Measurements from ENCODE around the gene ARF3. TPM values are rescaled to one million over a fixed set of nuclear protein-coding genes. Genes with fewer than 3 reads are reported as not detected.
A peak's percentile ranks its signal among the peaks of the same experiment; 100 is the strongest.

The ARF3 gene
- total RNA-seq, 1 donor from 2014 or later = 47.4 TPM

DNA sequence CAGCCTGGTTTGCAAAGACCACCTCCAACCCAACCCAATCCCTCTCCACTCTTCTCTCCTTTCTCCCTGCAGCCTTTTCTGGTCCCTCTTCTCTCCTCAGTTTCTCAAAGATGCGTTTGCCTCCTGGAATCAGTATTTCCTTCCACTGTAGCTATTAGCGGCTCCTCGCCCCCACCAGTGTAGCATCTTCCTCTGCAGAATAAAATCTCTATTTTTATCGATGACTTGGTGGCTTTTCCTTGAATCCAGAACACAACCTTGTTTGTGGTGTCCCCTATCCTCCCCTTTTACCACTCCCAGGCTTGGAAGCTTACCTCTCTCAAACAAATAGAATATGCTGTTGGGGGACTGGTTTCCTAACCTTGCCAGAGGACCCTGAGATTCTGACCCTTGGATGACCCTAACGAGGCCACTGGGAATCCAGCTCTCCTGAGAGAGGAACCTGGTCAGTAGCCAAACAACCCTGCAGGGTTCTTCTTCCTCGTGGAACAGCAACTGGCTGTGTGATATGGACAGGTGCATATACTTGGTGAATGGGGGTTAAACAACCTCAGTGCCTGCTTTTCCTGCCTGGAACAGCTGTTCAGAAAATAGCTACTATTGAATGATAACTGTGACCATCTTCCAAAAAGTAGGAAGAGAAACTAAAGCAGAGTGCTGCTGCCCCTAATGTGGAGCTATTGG lies 25.3 kb upstream of the ARF3 start:
- ATAC-seq (no peak), DNase-seq (ENCODE audit: low spot score) (no peak)

DNA sequence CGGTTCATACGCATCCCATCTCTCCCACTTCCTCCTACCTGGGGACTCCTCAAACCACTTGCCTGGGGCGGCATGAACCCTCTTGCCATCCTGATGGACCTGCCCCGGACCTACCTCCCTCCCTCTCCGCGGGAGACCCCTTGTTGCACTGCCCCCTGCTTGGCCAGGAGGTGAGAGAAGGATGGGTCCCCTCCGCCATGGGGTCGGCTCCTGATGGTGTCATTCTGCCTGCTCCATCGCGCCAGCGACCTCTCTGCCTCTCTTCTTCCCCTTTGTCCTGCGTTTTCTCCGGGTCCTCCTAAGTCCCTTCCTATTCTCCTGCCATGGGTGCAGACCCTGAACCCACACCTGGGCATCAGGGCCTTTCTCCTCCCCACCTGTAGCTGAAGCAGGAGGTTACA lies 24.5 kb upstream of the ARF3 start:
- no peak for ATAC-seq
- no peak for DNase-seq (ENCODE audit: low spot score)

DNA sequence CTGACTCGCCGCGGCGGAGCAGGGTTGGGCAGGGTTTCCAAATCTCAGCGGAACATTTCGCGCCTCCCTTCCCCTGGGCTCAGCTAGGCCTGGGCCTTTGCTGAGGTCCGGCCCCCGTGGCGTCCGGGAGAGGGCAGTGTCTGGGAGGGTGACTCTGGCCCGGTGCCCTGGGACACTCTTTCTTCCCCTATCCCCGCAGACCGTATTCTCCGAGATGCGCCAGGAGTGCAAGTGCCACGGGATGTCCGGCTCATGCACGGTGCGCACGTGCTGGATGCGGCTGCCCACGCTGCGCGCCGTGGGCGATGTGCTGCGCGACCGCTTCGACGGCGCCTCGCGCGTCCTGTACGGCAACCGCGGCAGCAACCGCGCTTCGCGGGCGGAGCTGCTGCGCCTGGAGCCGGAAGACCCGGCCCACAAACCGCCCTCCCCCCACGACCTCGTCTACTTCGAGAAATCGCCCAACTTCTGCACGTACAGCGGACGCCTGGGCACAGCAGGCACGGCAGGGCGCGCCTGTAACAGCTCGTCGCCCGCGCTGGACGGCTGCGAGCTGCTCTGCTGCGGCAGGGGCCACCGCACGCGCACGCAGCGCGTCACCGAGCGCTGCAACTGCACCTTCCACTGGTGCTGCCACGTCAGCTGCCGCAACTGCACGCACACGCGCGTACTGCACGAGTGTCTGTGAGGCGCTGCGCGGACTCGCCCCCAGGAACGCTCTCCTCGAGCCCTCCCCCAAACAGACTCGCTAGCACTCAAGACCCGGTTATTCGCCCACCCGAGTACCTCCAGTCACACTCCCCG lies 23.9 kb upstream of the ARF3 start:
- DNase-seq (ENCODE audit: low spot score) = no peak
- peak; percentile 46 for ATAC-seq

DNA sequence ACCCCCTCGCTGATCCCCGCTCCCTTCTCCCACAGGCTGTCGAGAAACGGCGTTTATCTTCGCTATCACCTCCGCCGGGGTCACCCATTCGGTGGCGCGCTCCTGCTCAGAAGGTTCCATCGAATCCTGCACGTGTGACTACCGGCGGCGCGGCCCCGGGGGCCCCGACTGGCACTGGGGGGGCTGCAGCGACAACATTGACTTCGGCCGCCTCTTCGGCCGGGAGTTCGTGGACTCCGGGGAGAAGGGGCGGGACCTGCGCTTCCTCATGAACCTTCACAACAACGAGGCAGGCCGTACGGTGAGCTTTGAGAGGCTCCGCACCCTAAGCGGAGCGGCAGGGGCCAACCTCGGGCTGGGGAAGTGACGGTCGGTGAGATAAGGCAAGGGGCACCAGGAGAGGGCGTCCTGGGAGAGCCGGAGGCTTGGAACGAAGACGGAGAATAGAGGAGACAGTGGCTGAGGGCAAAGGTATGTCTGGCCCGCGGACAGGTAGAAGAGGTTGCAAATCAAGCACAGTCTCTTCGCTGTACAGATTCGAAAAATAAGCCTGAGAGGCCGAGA lies 23.2 kb upstream of the ARF3 start:
- ATAC-seq = peak; percentile 61

DNA sequence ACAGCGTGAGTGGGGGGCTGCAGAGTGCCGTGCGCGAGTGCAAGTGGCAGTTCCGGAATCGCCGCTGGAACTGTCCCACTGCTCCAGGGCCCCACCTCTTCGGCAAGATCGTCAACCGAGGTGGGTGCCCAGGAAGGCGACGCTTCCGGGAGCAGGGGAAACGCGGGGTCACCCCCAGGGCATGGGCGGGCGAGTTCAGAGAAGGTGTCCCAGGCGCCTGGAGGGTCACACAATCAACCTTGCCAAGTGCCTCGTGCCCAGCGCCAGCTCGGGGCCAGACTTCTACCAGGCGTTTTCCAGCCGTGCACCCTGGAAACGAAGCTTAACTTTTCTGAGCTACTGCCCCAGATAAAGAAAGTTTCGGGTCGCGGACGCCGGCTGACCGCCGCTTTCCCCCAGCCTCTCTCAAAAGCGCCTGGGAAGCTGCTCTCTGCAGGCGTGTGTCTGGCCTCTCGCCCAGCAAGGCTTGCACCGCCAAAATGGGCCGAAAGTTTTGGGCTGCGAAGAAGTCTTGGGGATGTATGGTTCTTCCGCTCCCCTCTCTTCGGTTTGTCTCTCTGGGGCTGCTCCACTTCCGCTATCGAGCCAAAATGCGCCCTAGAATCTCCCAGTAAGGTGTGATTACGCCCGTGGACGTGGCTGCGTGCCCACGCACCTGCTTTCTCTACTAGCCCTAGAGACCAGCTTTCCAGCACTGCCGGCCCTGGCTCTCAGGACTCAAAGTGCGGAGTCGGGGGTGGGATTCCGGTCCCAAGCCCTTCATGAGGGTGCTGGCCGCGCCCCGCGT lies 22.5 kb upstream of the ARF3 start:
- DNase-seq (ENCODE audit: low spot score) (no peak), ATAC-seq (peak; percentile 42)

More for the DNA sequence above, 23.2 kb upstream of the ARF3 start:
- no peak for DNase-seq (ENCODE audit: low spot score)

DNA sequence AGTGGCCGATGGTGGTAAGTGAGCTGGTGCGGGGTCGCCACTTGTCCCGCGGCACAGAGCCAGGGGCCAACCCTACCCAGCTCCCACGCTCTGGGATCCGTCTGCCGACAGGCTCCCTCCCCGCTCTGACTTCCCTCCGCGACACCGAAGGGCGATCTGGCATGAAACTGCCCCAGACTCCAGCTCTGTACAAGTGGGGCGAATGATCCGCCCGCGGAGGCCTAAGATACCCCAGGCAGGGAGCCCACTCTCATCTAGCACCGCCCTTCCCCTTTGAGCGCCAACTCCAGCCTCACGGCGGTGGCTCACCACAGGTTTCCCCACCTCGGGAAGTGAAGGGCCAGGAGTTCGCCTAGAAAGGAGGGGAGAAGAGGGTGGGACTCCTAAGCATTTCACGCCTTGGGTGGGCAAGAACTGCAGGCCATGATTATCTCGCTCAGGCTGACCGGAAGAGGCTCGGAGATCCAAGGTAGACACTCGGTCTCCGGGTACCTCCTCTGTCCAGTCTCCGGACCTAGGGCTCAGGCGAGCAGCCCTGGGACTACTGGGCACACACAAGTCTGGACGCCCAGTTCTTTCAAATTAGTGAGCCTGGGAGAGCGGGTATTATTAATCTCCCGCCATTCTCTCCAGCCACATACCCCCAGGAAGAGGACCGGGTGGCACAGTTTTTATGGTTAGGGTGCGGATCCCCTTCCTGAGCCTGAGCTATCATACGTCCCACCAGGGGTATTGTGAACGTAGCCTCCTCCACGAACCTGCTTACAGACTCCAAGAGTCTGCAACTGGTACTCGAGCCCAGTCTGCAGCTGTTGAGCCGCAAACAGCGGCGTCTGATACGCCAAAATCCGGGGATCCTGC lies 21.7 kb upstream of the ARF3 start:
- ATAC-seq (peak; percentile 25), DNase-seq (ENCODE audit: low spot score) (no peak)

DNA sequence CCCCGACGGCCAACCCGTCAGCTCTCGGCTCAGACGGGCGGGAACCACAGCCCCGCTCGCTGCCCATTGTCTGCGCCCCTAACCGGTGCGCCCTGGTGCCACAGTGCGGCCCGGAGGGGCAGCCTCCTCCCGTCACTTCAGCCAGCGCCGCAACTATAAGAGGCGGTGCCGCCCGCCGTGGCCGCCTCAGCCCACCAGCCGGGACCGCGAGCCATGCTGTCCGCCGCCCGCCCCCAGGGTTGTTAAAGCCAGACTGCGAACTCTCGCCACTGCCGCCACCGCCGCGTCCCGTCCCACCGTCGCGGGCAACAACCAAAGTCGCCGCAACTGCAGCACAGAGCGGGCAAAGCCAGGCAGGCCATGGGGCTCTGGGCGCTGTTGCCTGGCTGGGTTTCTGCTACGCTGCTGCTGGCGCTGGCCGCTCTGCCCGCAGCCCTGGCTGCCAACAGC lies 21.0 kb upstream of the ARF3 start, which contains the start of gene WNT1:
WNT1 (plus strand) TSS at position 32 of the 450 bp plus-strand sequence; CDS start at position 361, 329 bp downstream.
- DNase-seq (ENCODE audit: low spot score) = no peak
- peak; percentile 58 for ATAC-seq

DNA sequence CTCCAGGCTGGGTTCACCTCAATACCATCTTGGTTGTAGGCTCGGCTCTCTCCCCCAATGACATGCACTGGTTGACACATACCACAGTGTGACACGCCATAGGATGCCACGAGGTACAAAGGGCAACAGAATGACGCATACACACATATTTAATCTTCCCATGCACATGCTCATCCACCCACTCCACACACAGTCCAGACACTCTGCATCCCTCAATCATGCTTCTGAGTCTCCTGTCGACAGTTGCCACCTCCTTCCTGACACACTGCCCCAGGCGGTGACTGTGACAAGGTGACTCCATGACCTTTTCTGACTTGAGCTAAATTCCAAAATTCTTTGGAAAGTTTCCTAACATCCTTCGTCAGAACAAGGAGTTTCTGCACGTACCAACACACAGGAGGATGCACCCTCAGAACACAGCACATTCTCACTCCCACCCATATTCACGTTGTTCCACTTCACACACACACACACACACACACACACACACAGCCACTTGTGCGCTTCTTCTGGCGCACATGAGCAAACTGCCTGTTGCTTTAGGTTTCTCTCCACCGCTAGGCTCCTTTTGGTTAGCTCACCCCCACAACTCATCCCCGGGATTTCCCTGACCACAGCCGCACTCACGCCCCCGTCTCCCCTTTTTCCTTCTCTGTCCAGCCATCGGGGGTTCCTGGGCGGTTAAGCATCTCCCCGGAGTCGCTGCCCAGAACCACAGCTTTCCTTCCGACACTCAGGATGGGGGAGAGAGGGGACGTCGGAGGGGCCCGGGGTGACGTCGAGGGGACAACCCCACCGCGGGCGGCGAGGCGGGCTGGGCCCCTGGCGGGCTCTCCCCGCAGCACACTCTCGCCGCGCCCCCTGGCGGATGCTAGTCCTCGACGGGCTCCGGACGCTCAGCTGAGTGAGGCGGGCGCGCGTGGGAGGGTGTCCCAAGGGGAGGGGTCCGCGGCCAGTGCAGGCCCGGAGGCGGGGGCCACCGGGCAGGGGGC lies 20.3 kb upstream of the ARF3 start:
- ATAC-seq = peak; percentile 55
- DNase-seq (ENCODE audit: low spot score) = no peak

DNA sequence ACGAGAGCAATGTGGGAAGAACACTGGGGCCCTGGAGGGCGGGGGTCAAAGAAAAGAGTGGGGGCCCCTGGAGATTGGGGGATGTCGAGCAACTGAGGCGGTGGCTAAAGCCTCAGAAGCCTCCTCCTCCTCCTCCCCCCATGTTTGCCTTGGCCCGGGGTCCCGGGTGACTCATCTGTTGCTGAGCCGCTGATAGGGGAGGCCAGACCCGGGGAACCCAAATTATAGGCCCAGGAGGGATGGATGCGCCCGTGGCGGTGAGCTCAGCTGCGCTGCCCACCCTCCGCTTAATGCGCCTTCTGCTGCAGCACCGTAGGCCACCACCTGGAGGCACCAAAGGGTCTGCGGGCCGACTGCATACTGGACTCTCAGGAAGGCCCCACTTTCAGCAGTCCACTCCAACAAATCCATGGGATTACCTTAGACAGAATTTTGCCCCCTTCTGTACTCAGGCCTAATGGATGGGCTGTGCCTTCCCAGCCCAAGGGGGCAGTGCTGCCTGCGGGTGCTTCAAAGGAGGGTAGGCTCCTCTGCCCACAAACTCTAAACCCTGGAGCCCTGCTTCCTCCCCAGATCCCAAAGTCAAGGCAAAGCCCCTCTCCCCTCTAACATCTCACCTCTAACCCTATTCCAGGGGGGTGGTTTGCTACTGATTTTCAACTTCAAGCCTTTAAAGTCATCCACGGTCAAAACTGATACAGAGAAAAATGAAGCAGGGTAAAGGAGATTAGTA lies 16.8 kb upstream of the ARF3 start:
- DNase-seq (ENCODE audit: low spot score) (no peak), ATAC-seq (peak; percentile 63)

DNA sequence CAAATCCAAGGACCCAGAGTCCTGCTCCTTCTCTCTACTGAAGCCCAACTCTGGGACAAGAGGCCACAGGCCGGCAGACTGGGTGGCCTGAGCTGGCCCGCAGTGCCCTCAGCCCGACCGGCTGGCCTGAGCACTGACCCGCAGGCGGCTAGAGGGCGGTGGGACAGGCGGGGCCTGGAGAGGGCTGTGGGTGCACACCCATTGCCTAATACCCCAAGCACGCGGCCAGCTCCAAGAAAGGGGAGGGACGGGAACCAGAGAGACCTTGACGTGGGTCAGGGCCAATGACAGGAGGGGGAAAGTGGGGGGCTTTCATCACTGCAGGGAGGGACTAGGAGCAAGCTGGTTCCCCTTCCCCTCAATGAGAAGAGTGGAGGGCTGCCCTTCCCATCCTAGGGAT lies 16.2 kb upstream of the ARF3 start:
- ATAC-seq = peak; percentile 47
- no peak for DNase-seq (ENCODE audit: low spot score)

DNA sequence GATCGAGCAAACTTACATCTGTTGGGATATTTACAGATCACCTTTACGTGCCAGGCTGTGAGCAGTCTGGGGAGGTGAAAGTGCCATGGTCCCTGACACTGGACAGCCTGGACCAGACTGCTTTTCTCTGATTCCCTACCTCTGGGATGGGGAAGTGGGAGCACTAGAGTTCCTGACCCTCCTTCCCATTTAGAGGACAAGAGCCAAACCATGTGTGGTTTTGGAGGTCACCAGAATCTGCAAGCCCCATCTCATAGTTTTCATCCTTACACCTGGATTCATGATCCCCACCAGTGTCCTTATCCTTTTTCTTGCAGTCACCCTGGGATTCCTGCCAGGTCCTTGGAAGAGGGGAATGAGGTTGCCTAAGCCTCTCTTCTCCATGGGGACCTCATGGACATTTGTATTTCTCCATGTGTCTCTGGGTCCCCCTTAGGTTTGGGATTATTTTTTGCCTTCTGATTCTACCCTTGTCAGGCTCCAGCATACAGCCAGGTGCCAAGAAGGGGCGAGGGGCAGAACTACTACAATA lies 15.7 kb upstream of the ARF3 start:
- ATAC-seq = no peak

DNA sequence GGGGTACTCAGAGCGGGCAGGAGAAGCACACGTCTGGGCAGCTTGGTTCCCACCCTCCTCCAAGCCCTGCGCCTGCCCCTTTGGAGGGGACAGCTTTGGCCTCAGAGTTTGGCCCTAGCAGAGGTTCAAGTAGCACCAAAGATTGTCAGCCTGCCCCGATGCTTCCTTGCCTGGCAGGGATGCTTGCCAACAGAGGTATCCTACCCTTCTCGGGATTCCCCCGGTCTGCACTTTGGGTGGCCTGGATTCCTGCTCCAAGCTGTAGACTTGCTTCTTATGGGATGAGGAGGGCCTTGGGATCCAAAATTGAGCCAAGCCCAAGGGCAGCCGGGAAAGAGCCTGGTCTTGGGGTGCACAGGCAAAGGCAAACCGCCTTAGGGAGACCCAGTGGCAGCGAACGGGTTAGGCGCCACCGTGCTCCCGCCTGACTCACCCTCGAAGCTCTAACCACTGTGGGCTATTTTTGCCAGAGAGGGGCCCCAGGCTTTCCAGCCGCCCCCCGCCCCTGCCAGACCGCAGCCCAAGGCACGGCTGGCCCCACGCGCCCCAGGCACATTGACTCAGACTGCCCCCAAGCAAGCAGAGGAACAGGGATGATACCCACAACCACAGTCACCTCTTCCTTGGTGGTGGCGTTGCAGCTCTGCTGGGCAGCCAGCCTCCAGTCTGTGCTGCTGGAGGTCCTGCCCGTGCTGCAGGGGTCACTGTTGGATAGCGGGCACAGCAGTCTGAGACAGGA lies 15.1 kb upstream of the ARF3 start:
- no peak for DNase-seq (ENCODE audit: low spot score)
- ATAC-seq = no peak

More for the DNA sequence above, 15.7 kb upstream of the ARF3 start:
- no peak for DNase-seq (ENCODE audit: low spot score)

DNA sequence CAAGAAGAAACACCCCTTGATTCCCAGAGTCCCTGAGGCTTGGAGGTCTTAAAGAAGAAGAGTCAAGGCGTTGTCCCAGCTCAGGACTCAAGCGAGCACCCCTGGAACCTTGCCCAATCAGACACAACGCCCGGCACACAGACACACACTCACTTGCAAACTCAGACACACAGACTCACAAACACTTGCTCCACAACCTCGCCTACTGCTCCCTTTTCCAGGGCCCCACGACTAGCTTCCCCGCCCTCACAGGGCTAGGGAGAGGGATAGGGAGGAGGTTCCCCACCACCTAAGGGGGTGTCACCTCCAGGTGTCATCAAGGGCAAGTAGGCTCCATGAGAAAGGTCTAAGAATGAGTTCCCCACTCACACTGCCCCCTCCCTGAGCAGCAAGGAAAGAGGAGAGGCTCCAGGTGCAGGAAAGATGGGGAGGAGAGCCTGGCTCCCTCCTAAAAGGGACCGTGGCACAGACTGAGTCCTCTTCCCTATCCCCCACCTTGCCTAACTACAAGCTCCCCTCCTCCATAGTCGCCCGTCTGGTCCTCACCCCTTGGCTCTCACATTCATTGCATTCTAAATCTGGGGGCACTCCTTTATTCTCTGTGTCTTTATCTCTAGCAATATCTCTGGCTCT lies 13.5 kb upstream of the ARF3 start:
- no peak for ATAC-seq
- no peak for DNase-seq (ENCODE audit: low spot score)

DNA sequence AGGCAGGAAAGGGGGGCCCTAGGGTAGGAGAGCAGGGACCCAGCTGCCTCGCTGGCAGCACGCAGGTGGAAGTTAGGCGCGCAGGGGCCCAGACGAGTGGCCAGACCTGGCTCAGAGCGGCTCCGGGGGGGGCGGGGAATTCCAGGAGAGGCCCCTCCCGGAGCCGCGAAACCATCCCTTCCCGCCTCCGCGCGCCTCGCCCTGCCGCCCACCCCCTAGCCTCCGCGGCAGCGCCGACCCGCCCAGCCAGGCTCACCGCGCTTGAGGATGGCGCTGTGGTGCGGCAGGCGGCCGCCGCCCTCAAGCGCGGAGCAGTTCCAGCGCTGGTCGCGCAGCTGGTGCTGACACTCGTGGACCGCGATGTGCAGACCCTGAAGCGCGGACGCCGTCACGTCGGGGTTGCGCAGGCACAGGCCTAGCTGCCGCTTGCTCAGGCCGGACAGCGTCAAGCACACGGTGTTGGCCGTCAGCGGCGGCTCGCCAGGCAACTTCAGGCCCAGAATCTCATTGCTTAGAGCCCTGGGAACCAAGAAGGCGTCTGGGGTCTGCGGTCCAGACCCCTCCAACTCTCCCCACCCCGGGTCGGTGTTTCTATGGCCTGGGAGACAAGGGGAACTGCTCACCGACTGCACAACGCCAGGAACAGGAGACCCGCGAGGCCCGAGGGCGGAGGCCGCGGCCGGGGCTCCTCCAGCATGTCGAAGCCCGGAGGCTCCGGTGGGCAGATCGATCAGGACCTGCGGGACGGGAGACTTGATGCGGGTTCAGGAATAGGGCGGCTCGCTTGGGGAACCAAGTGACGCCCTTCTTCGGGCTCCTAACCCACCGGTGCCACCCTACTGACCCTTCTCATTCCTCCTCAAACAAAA lies 12.8 kb upstream of the ARF3 start:
- DNase-seq (ENCODE audit: low spot score) (no peak), ATAC-seq (no peak)

DNA sequence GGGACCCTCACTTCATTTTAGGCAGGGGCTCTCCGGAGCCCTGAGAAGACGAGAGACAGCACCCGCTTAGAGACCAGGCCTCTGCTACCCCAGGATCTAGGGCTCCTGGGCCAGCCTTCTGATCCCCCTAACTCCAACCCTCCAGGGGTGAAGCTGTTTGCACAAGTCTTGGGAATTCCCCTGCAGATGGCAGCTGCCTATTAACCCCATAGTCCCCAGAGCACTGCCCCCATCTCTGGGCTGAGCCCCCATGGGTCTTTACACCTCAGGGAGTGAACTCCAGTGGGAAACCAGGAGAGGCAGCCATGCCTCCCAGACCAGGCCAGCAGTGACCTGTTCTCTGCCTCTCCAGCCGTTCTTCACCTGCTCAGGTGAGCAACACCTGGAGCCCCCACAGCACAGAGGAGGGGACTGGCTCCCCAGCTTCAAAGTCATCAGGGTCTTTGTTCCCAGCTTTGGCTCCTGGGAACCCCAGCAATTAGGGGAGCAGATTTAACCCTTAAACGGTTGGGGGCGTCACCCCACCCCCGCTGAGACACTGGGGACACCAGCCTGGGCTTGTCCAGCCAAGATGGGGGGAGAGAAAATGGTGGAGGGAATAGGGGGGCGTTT lies 12.0 kb upstream of the ARF3 start:
- DNase-seq (ENCODE audit: low spot score) (no peak), ATAC-seq (no peak)

Measured in left lobe of liver (tissue), 2 donors.